ENCODE data around the gene EPO. TPM values are rescaled to one million over a fixed set of nuclear protein-coding genes. Genes with fewer than 3 reads are reported as not detected.

EPO gene
- total and polyA plus RNA-seq, 2 of the 8 experiments (the other 6 are each of a cell fraction or from before 2014, with no cell fraction given) = 0.42 to 0.95 TPM

- TF ChIP-seq BRCA1 (IDR thresholded peaks at IDR 0.05; ENCODE audit: low read depth, low read length) = no peak
- no peak for TF ChIP-seq CTBP2 (IDR thresholded peaks at IDR 0.05; ENCODE audit: borderline replicate concordance, insufficient read depth, insufficient read length, low read length)
- TF ChIP-seq EP300 (IDR thresholded peaks at IDR 0.05; ENCODE audit: borderline replicate concordance in 1 of 2, low read depth in 2 of 2, low read length in 2 of 2) = no peak
- TF ChIP-seq TEAD4 (IDR thresholded peaks at IDR 0.05; ENCODE audit: low read depth, low read length) = no peak
- TF ChIP-seq JUND (IDR thresholded peaks at IDR 0.05; ENCODE audit: low read length) = no peak
- TF ChIP-seq MAX (IDR thresholded peaks at IDR 0.05) = no peak
- no peak for TF ChIP-seq SRF (IDR thresholded peaks at IDR 0.05; ENCODE audit: low read depth, low read length)
- Histone ChIP-seq H3K79me1 (ENCODE audit: low read depth, low read length) (no peaks in the 10 kb centered on the region), H4K8ac (ENCODE audit: extremely low read depth, insufficient read depth, low read length) (no peak overlapping the region), H4K5ac (ENCODE audit: insufficient read length, low read depth, low read length) (no peak overlapping the region), H3K18ac (ENCODE audit: extremely low read depth, low read length) (no peak overlapping the region), H2BK120ac (replicated peaks; ENCODE audit: low read depth, low read length) (no peak overlapping the region), H3K27ac (ENCODE audit: low read depth, low read length) (no peak overlapping the region), H4K20me1 (replicated peaks in 1 of 2; ENCODE audit: control insufficient read depth in 1 of 2, insufficient read depth in 2 of 2, low read length in 2 of 2) (no peaks in the 10 kb centered on the region), H2BK20ac (ENCODE audit: low read length) (no peak overlapping the region; the same call in 1 of the 2 replicates), H2BK5ac (ENCODE audit: low read depth, low read length) (no peak overlapping the region), H2BK15ac (ENCODE audit: low read length) (peak overlapping the region; percentile 72; the same call in 1 of the 2 replicates), H3K4me3 (ENCODE audit: extremely low read depth in 1 of 4, insufficient read depth in 2 of 4, low read depth in 3 of 4, low read length in 4 of 4) (no peak overlapping the region), H2BK12ac (ENCODE audit: low read depth, low read length) (peak overlapping the region; percentile 60; the same call in 1 of the 2 replicates), H3K79me2 (ENCODE audit: control insufficient read depth in 1 of 2, insufficient read depth in 2 of 2, low read length in 2 of 2) (no peaks in the 10 kb centered on the region), H3K14ac (ENCODE audit: insufficient read length) (no peak overlapping the region), H3K4ac (replicated peaks; ENCODE audit: insufficient read length, low read depth, low read length) (no peak overlapping the region), H3K4me1 (replicated peaks in 1 of 4; ENCODE audit: control insufficient read depth in 3 of 4, insufficient read depth in 4 of 4, low read length in 3 of 4) (peaks cover 0 to 5% (median 2%) of the 10 kb centered on the region in 4 experiments; a peak in 5 of 7 replicates), H3K4me2 (ENCODE audit: insufficient read depth in 1 of 2, low read depth in 2 of 2, low read length in 2 of 2) (peak overlapping the region; percentile 58 to 93), H3K27me3 (replicated peaks in 1 of 4; ENCODE audit: control insufficient read depth in 3 of 4, extremely low read depth in 1 of 4, insufficient read depth in 3 of 4, low read length in 3 of 4) (peaks cover 7 to 26% (median 26%) of the 10 kb centered on the region in 4 experiments), H3K9ac (replicated peaks in 1 of 4; ENCODE audit: extremely low read depth in 1 of 4, low read depth in 3 of 4, low read length in 3 of 4) (no peak overlapping the region), H3K56ac (replicated peaks; ENCODE audit: insufficient read length, low read depth, low read length) (no peak overlapping the region), H3K36me3 (ENCODE audit: control insufficient read depth in 2 of 4, insufficient read depth in 4 of 4, low read length in 3 of 4) (no peaks in the 10 kb centered on the region), H4K91ac (replicated peaks; ENCODE audit: insufficient read length, low read length) (no peak overlapping the region), H3K23ac (ENCODE audit: insufficient read length) (no peak overlapping the region), H3K9me3 (ENCODE audit: insufficient read depth in 2 of 2, low read depth in 1 of 2, low read length in 1 of 2) (no peaks in the 10 kb centered on the region), H2AFZ (ENCODE audit: low read length) (no peak overlapping the region; the same call in 1 of the 2 replicates), H2AK5ac (ENCODE audit: low read depth, low read length) (no peak overlapping the region), H3K23me2 (ENCODE audit: low read depth, low read length) (peaks cover 8% of the 10 kb centered on the region; the same call in 1 of the 2 replicates)
- FAIRE-seq (no peak), DNase-seq (ENCODE audit: low read depth in 1 of 2, low spot score in 2 of 2) (no peak)
- CTCF ChIA-PET (ENCODE audit: partially characterized antibody) = interaction anchor here (0.6 to 16.4 kb wide), 9 partner anchors 9 to 168 kb away, joined by 3 to 197 read pairs (median 4); partner anchors contain the start of gene POP7
- 88% methylated on average over 8 of the region's 8 CpGs; no CpG with 5 or more reads in 1 of the 2 experiments for WGBS, 2 experiments (ENCODE audit: extremely low coverage in 1 of 2, insufficient coverage in 1 of 2, insufficient read length in 1 of 2, insufficient replicate concordance in 2 of 2, low coverage in 1 of 2, low lambda C conversion rate in 2 of 2, missing lambda C conversion rate in 1 of 2)
- POLR2A ChIA-PET (ENCODE audit: partially characterized antibody) = interaction anchor here (0.6 to 3.1 kb wide), 6 partner anchors 11 to 115 kb away, joined by 4 to 12 read pairs (median 7); partner anchors contain the start of gene POP7
Measured at GRCh38 chr7:100721505-100721812, 1.2 kb downstream of the EPO start.

Measured in H1 (cell line).